ENCODE results near the gene AFF1.
A peak's percentile ranks its signal among the peaks of the same experiment; 100 is the strongest.
"Not testable (repeated sequence)": the region's sequence is repeated elsewhere in the genome, so short reads cannot be mapped to it uniquely, and the experiment has no call there.

The AFF1 gene

GRCh38 chr4:86977621-86978184, 42.9 kb downstream of the AFF1 start:
- DNase-seq (ENCODE audit: low read depth): peak; percentile 40

- DNase-seq (ENCODE audit: low read depth): no peak
Measured at GRCh38 chr4:86978709-86979108, 43.9 kb downstream of the AFF1 start.

- DNase-seq (ENCODE audit: low read depth): no peak
Measured at GRCh38 chr4:86980230-86980629, 45.4 kb downstream of the AFF1 start.

- DNase-seq (ENCODE audit: low read depth): no peak
Measured at GRCh38 chr4:86981789-86982188, 47.0 kb downstream of the AFF1 start.

- DNase-seq (ENCODE audit: low read depth): not testable (repeated sequence)
Measured at GRCh38 chr4:86985852-86986251, 51.0 kb downstream of the AFF1 start.

- DNase-seq (ENCODE audit: low read depth): not testable (repeated sequence)
Measured at GRCh38 chr4:86989658-86990057, 54.8 kb downstream of the AFF1 start.

GRCh38 chr4:86990510-86990909, 55.7 kb downstream of the AFF1 start:
- no peak for DNase-seq (ENCODE audit: low read depth)

- DNase-seq (ENCODE audit: low read depth): no peak
Measured at GRCh38 chr4:86991994-86992393, 57.2 kb downstream of the AFF1 start.

GRCh38 chr4:86993909-86994681, 59.3 kb downstream of the AFF1 start:
- DNase-seq (ENCODE audit: low read depth): no peak

GRCh38 chr4:86994686-86995085, 59.9 kb downstream of the AFF1 start:
- no peak for DNase-seq (ENCODE audit: low read depth)

GRCh38 chr4:86996510-86996909, 61.7 kb downstream of the AFF1 start:
- DNase-seq (ENCODE audit: low read depth): not testable (repeated sequence)

GRCh38 chr4:86999136-86999643, 64.4 kb downstream of the AFF1 start:
- DNase-seq (ENCODE audit: low read depth): no peak

- DNase-seq (ENCODE audit: low read depth): no peak
Measured at GRCh38 chr4:87002682-87003043, 67.9 kb downstream of the AFF1 start.

GRCh38 chr4:87003266-87003665, 68.5 kb downstream of the AFF1 start:
- DNase-seq (ENCODE audit: low read depth): no peak

GRCh38 chr4:87005369-87005689, 70.5 kb downstream of the AFF1 start:
- no peak for DNase-seq (ENCODE audit: low read depth)

GRCh38 chr4:87005690-87006425, 71.0 kb downstream of the AFF1 start:
- no peak for DNase-seq (ENCODE audit: low read depth)

GRCh38 chr4:87006426-87006675, 71.5 kb downstream of the AFF1 start:
- DNase-seq (ENCODE audit: low read depth): no peak

- peak; percentile 91 for DNase-seq (ENCODE audit: low read depth)
Measured at GRCh38 chr4:87006676-87007527, 72.1 kb downstream of the AFF1 start.

GRCh38 chr4:87007528-87008446, 73.0 kb downstream of the AFF1 start:
- no peak for DNase-seq (ENCODE audit: low read depth)

GRCh38 chr4:87009095-87009648, 74.4 kb downstream of the AFF1 start:
- DNase-seq (ENCODE audit: low read depth): no peak

GRCh38 chr4:87010192-87010591, 75.4 kb downstream of the AFF1 start:
- no peak for DNase-seq (ENCODE audit: low read depth)

Data from fibroblast of the conjunctiva (primary cell).